HepG2 (cell line): Measurements from ENCODE around the gene B3GNT9. TPM values are rescaled to one million over a fixed set of nuclear protein-coding genes. Genes with fewer than 3 reads are reported as not detected.
A peak's percentile ranks its signal among the peaks of the same experiment; 100 is the strongest.

Experiments used
- ATM ChIP-seq: fragments of 450-650 bp; IDR thresholded peaks from 2 replicates; pipeline ENCODE4 v1.7.1; 2017; ENCODE audit warnings: mild to moderate bottlenecking, borderline replicate concordance
- CBFB ChIP-seq: sonication (generic); formaldehyde crosslinking; IDR thresholded peaks from 2 replicates; pipeline ENCODE4 v1.4.0; 2020; ENCODE audit warnings: missing genetic modification reagents
- CCDC6 ChIP-seq: sonication (generic); formaldehyde crosslinking; IDR thresholded peaks from 2 replicates; pipeline ENCODE4 v1.8.1; 2022; ENCODE audit warnings: mild to moderate bottlenecking, missing genetic modification reagents, moderate library complexity
- IKZF1 ChIP-seq: fragments of 450-650 bp; IDR thresholded peaks from 2 replicates; pipeline ENCODE4 v1.7.1; 2016
- PCBP2 ChIP-seq: fragments of 200-400 bp; formaldehyde crosslinking; optimal IDR thresholded peaks from 2 replicates; pipeline ENCODE3; 2018; ENCODE audit warnings: low read length, low read depth; ENCODE audit not compliant: poor library complexity, severe bottlenecking
- SMC3 ChIP-seq: IDR thresholded peaks from 2 replicates; pipeline ENCODE4 v1.6.1; 2011; ENCODE audit warnings: low read length, improper control_type of control experiment
- ZFP36 ChIP-seq: fragments of 150-350 bp; IDR thresholded peaks from 2 replicates; pipeline ENCODE4 v1.6.1; 2018; ENCODE audit warnings: borderline replicate concordance, low read length, low read depth; ENCODE audit not compliant: partially characterized antibody
- ZFYVE20 ChIP-seq: sonication (generic); formaldehyde crosslinking; IDR thresholded peaks from 2 replicates; pipeline ENCODE4 v1.8.0; 2023; ENCODE audit warnings: low read depth, mild to moderate bottlenecking, moderate library complexity, missing genetic modification reagents, borderline replicate concordance
- ZKSCAN5 ChIP-seq: sonication (generic); formaldehyde crosslinking; IDR thresholded peaks from 2 replicates; pipeline ENCODE4 v1.5.1; 2020; ENCODE audit warnings: mild to moderate bottlenecking, missing genetic modification reagents
- ZKSCAN8 ChIP-seq: IDR thresholded peaks from 2 replicates; pipeline ENCODE4 v1.6.1; 2016; ENCODE audit warnings: borderline replicate concordance, missing genetic modification reagents, missing compliant biosample characterization
- ZNF251 ChIP-seq: sonication (generic); formaldehyde crosslinking; IDR thresholded peaks from 2 replicates; pipeline ENCODE4 v1.9.0; 2021; ENCODE audit warnings: mild to moderate bottlenecking, missing genetic modification reagents
- ZNF33A ChIP-seq: sonication (generic); formaldehyde crosslinking; IDR thresholded peaks from 2 replicates; pipeline ENCODE4 v1.5.1; 2020; ENCODE audit warnings: missing genetic modification reagents, mild to moderate bottlenecking, moderate library complexity, borderline replicate concordance
- ZNF484 ChIP-seq: sonication (generic); formaldehyde crosslinking; IDR thresholded peaks from 2 replicates; pipeline ENCODE4 v1.5.1; 2020; ENCODE audit warnings: mild to moderate bottlenecking, low read depth, missing genetic modification reagents, borderline replicate concordance
- ZNF598 ChIP-seq: sonication (generic); formaldehyde crosslinking; IDR thresholded peaks from 2 replicates; pipeline ENCODE4 v1.5.1; 2020; ENCODE audit warnings: mild to moderate bottlenecking, missing genetic modification reagents, borderline replicate concordance
- ZNF614 ChIP-seq: IDR thresholded peaks from 2 replicates; pipeline ENCODE4 v1.6.1; 2018; ENCODE audit warnings: missing biosample characterization, missing genetic modification reagents, inconsistent platforms, borderline replicate concordance
- ZNF83 ChIP-seq: sonication (generic); formaldehyde crosslinking; IDR thresholded peaks from 2 replicates; pipeline ENCODE4 v1.4.0; 2020; ENCODE audit warnings: missing genetic modification reagents, mild to moderate bottlenecking, borderline replicate concordance
- ZNF839 ChIP-seq: sonication (generic); formaldehyde crosslinking; IDR thresholded peaks from 2 replicates; pipeline ENCODE4 v1.4.0; 2020; ENCODE audit warnings: missing genetic modification reagents, mild to moderate bottlenecking, borderline replicate concordance
- polyA plus RNA-seq, 8 experiments: library from polyadenylated mRNA; depleted of rRNA in 3 of 8; stranded (reverse) in 7 of 8; unstranded in 1 of 8; fragments of >200 nt; fragmentation: Illumina TruSeq in 4 of 8; extraction: Trizol in 4 of 8; gene quantifications; 2 replicates each; pipeline versions ENCODE4 v1.2.1 to v1.2.3, GENCODE V29; 2011 to 2016; ENCODE audit warnings: low read depth in 4 of 8, missing spikeins in 1 of 8, mixed read lengths in 1 of 8; ENCODE audit not compliant: insufficient read depth in 1 of 8
- total RNA-seq, 5 experiments: library from RNA; depleted of rRNA; stranded (reverse); fragments of >200 nt; fragmentation: Illumina TruSeq; extraction: Trizol; gene quantifications; 2 replicates each; pipeline ENCODE4 v1.2.3, GENCODE V29; 2016; ENCODE audit warnings: low read depth in 1 of 5
- TF ChIP-seq, protein P1 (sequence below): sonication (generic); formaldehyde crosslinking; IDR thresholded peaks from 2 replicates; pipeline ENCODE4 v1.9.0; 2021; ENCODE audit warnings: missing genetic modification reagents, mild to moderate bottlenecking, borderline replicate concordance
- TF ChIP-seq, protein P2 (sequence below): sonication (generic); formaldehyde crosslinking; IDR thresholded peaks from 2 replicates; pipeline ENCODE4 v1.5.0; 2020; ENCODE audit warnings: missing genetic modification reagents
- TF ChIP-seq, protein P3 (sequence below): sonication (generic); formaldehyde crosslinking; IDR thresholded peaks from 2 replicates; pipeline ENCODE4 v1.5.0; 2020; ENCODE audit warnings: mild to moderate bottlenecking, missing genetic modification reagents
- TF ChIP-seq, protein P4 (sequence below): sonication (generic); formaldehyde crosslinking; IDR thresholded peaks from 2 replicates; pipeline ENCODE4 v1.8.1; 2023; ENCODE audit warnings: mild to moderate bottlenecking, missing genetic modification reagents
- TF ChIP-seq, protein P5 (sequence below): sonication (generic); formaldehyde crosslinking; IDR thresholded peaks from 2 replicates; pipeline ENCODE4 v1.8.0; 2022; ENCODE audit warnings: missing genetic modification reagents, mild to moderate bottlenecking, inconsistent platforms, borderline replicate concordance

The B3GNT9 gene
- total and polyA plus RNA-seq, 2 of the 13 experiments (the other 11 are each of a cell fraction or from before 2014, with no cell fraction given) = 1.5 to 3.1 TPM

DNA sequence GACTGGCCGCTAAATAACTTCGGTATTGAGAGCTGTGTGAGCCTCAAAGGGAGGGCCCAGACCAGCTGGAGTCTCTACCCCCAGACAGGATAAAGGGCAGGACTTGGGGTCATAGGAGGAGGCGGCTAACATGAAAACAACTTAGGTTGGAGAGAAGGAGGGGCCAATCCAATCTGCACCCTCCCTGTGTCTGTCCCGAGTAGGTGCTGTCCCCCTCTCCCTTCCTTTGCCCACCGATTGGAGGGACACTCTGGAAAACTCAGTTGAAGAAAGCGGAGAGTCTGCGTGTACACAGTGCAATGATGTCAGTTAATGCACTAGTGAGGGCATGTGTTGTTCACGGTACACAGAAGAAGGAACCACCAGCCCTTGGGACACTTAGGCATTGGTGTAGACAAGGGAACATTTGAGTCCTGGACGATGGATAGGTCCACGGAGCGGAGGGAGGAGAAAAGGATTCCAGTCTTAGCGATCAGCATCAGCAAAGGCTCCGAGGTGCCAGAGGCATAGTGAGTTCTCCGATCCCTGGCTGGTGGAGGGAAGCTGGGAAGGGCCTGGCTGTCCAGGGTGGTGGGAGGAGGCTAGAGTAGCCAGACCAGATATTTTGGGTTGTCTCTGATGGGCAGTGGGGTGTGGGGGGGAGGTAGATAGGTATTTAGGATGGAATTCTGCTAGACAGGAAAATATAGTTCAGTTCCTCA lies 20.3 kb upstream of the B3GNT9 start (continued):
- TF ChIP-seq, protein P1, sequence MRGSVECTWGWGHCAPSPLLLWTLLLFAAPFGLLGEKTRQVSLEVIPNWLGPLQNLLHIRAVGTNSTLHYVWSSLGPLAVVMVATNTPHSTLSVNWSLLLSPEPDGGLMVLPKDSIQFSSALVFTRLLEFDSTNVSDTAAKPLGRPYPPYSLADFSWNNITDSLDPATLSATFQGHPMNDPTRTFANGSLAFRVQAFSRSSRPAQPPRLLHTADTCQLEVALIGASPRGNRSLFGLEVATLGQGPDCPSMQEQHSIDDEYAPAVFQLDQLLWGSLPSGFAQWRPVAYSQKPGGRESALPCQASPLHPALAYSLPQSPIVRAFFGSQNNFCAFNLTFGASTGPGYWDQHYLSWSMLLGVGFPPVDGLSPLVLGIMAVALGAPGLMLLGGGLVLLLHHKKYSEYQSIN = no peak
- no peak for TF ChIP-seq CCDC6 (CRISPR knock-in tag)
- no peak for TF ChIP-seq ZNF83
- TF ChIP-seq ZNF614 (CRISPR knock-in tag) = 0 out of 2 replicates have a peak, but pooled peaks have one; percentile 25
- TF ChIP-seq ZNF484 (CRISPR knock-in tag) = no peak
- TF ChIP-seq, protein P2, sequence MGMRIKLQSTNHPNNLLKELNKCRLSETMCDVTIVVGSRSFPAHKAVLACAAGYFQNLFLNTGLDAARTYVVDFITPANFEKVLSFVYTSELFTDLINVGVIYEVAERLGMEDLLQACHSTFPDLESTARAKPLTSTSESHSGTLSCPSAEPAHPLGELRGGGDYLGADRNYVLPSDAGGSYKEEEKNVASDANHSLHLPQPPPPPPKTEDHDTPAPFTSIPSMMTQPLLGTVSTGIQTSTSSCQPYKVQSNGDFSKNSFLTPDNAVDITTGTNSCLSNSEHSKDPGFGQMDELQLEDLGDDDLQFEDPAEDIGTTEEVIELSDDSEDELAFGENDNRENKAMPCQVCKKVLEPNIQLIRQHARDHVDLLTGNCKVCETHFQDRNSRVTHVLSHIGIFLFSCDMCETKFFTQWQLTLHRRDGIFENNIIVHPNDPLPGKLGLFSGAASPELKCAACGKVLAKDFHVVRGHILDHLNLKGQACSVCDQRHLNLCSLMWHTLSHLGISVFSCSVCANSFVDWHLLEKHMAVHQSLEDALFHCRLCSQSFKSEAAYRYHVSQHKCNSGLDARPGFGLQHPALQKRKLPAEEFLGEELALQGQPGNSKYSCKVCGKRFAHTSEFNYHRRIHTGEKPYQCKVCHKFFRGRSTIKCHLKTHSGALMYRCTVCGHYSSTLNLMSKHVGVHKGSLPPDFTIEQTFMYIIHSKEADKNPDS (CRISPR knock-in tag) = no peak
- TF ChIP-seq ZKSCAN5 = no peak
- no peak for TF ChIP-seq IKZF1
- no peak for TF ChIP-seq ATM
- TF ChIP-seq PCBP2 = no peak
- no peak for TF ChIP-seq ZFYVE20 (CRISPR knock-in tag)
- TF ChIP-seq, protein P3, sequence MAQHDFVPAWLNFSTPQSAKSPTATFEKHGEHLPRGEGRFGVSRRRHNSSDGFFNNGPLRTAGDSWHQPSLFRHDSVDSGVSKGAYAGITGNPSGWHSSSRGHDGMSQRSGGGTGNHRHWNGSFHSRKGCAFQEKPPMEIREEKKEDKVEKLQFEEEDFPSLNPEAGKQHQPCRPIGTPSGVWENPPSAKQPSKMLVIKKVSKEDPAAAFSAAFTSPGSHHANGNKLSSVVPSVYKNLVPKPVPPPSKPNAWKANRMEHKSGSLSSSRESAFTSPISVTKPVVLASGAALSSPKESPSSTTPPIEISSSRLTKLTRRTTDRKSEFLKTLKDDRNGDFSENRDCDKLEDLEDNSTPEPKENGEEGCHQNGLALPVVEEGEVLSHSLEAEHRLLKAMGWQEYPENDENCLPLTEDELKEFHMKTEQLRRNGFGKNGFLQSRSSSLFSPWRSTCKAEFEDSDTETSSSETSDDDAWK (CRISPR knock-in tag) = no peak
- TF ChIP-seq ZFP36 = no peak
- no peak for TF ChIP-seq ZNF251 (CRISPR knock-in tag)
- TF ChIP-seq CBFB (CRISPR knock-in tag) = no peak
- no peak for TF ChIP-seq ZNF33A (CRISPR knock-in tag)
- no peak; the same call in 1 of the 2 replicates for TF ChIP-seq ZKSCAN8 (CRISPR knock-in tag)
- no peak for TF ChIP-seq SMC3
- TF ChIP-seq ZNF598 = no peak
- TF ChIP-seq, protein P4, sequence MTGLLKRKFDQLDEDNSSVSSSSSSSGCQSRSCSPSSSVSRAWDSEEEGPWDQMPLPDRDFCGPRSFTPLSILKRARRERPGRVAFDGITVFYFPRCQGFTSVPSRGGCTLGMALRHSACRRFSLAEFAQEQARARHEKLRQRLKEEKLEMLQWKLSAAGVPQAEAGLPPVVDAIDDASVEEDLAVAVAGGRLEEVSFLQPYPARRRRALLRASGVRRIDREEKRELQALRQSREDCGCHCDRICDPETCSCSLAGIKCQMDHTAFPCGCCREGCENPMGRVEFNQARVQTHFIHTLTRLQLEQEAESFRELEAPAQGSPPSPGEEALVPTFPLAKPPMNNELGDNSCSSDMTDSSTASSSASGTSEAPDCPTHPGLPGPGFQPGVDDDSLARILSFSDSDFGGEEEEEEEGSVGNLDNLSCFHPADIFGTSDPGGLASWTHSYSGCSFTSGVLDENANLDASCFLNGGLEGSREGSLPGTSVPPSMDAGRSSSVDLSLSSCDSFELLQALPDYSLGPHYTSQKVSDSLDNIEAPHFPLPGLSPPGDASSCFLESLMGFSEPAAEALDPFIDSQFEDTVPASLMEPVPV (CRISPR knock-in tag) = no peak
- TF ChIP-seq, protein P5, sequence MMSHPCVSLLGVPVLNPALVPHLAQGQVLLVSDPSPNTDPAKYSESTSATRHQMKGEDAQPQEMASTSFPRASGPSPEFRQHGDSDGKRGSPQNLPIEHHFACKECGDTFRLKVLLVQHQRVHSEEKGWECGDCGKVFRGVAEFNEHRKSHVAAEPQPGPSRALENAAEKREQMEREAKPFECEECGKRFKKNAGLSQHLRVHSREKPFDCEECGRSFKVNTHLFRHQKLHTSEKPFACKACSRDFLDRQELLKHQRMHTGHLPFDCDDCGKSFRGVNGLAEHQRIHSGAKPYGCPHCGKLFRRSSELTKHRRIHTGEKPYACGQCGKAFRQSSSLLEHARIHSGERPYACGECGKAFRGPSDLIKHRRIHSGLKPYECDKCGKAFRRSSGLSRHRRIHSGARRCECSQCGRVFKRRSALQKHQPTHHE (CRISPR knock-in tag) = 0 out of 2 replicates have a peak, but pooled peaks have one; percentile 86
- no peak for TF ChIP-seq ZNF839 (CRISPR knock-in tag)
